ENCODE measurements around the gene C12orf76. TPM values are rescaled to one million over a fixed set of nuclear protein-coding genes. Genes with fewer than 3 reads are reported as not detected.

The C12orf76 gene
- total and polyA plus RNA-seq, 2 of the 13 experiments (the other 11 are each of a cell fraction or from before 2014, with no cell fraction given), result 15.8 to 38.4 TPM

DNA sequence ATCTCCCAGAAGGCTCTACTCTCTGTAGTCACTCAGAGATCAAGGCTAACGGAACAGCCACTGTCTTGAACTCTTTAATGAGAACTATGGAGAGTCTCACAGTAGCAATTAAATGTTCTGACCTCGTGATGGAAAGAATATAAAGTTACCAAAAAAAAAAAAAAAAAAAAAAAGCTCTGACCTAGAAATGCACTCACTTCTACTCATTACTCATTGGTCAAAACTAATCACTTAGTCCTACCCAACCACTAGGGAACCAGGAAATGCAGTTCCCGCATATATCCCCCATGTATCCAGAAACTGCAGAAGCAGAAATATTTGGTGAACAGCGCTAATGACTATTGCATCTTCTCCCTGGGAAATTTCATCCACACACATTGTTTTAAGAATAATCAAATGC lies 29.5 kb upstream of the C12orf76 start (continued):
- TF ChIP-seq, protein P1, sequence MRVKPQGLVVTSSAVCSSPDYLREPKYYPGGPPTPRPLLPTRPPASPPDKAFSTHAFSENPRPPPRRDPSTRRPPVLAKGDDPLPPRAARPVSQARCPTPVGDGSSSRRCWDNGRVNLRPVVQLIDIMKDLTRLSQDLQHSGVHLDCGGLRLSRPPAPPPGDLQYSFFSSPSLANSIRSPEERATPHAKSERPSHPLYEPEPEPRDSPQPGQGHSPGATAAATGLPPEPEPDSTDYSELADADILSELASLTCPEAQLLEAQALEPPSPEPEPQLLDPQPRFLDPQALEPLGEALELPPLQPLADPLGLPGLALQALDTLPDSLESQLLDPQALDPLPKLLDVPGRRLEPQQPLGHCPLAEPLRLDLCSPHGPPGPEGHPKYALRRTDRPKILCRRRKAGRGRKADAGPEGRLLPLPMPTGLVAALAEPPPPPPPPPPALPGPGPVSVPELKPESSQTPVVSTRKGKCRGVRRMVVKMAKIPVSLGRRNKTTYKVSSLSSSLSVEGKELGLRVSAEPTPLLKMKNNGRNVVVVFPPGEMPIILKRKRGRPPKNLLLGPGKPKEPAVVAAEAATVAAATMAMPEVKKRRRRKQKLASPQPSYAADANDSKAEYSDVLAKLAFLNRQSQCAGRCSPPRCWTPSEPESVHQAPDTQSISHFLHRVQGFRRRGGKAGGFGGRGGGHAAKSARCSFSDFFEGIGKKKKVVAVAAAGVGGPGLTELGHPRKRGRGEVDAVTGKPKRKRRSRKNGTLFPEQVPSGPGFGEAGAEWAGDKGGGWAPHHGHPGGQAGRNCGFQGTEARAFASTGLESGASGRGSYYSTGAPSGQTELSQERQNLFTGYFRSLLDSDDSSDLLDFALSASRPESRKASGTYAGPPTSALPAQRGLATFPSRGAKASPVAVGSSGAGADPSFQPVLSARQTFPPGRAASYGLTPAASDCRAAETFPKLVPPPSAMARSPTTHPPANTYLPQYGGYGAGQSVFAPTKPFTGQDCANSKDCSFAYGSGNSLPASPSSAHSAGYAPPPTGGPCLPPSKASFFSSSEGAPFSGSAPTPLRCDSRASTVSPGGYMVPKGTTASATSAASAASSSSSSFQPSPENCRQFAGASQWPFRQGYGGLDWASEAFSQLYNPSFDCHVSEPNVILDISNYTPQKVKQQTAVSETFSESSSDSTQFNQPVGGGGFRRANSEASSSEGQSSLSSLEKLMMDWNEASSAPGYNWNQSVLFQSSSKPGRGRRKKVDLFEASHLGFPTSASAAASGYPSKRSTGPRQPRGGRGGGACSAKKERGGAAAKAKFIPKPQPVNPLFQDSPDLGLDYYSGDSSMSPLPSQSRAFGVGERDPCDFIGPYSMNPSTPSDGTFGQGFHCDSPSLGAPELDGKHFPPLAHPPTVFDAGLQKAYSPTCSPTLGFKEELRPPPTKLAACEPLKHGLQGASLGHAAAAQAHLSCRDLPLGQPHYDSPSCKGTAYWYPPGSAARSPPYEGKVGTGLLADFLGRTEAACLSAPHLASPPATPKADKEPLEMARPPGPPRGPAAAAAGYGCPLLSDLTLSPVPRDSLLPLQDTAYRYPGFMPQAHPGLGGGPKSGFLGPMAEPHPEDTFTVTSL (CRISPR knock-in tag; IDR thresholded peaks at IDR 0.05; ENCODE audit: borderline replicate concordance), result no peak
- TF ChIP-seq ZNF577 (CRISPR knock-in tag; IDR thresholded peaks at IDR 0.05; ENCODE audit: borderline replicate concordance, low read depth), result no peak
- TF ChIP-seq ZNF12 (CRISPR knock-in tag; IDR thresholded peaks at IDR 0.05), result no peak
- no peak for TF ChIP-seq ZNF563 (CRISPR knock-in tag; IDR thresholded peaks at IDR 0.05)

DNA sequence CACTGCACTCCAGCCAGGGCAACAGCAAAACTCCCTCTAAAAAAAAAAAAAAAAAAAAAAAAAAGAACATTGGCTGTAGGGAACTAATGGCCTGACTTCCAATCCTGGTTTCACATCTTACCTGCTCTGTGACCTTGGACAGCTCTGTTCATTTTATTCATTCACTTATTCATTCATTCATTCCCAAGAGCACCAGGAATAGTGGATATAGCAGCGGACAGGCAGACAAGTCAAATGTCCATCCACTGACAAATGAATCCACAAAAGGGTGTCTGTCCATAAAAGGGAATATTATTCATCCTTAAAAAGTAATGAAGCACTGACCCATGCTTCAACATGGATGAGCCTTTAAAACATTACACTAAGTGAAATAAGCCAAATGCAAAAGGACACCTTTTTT lies 27.6 kb upstream of the C12orf76 start:
- no peak for DNase-seq (ENCODE audit: low spot score)
- H3K4me3 ChIP-seq (replicated peaks in 1 of 3; ENCODE audit: insufficient read depth in 1 of 3, low read depth in 2 of 3, low read length in 3 of 3), result no peak overlapping the region
- no peak for FAIRE-seq
- no peaks in the 10 kb centered on the region for H3K27me3 ChIP-seq (ENCODE audit: control insufficient read depth in 1 of 2, insufficient read depth in 2 of 2, low read length in 2 of 2)
- POLR2A ChIA-PET, result no interaction called here
- no peak overlapping the region for H3K9ac ChIP-seq (ENCODE audit: insufficient read depth, low read depth, low read length)
- H4K20me1 ChIP-seq (ENCODE audit: insufficient read depth, low read length), result no peaks in the 10 kb centered on the region
- intact Hi-C loops (cut with micrococcal nuclease; ENCODE audit: unreplicated experiment), result no loop called here
- H3K36me3 ChIP-seq (replicated peaks in 1 of 2; ENCODE audit: control insufficient read depth in 1 of 2, insufficient read depth in 2 of 2, low read length in 2 of 2), result no peaks in the 10 kb centered on the region
- no peaks in the 10 kb centered on the region for H3K9me3 ChIP-seq (ENCODE audit: low read length)
- H3K79me2 ChIP-seq (ENCODE audit: insufficient read depth, low read length), result no peaks in the 10 kb centered on the region
- H2AFZ ChIP-seq (ENCODE audit: low read length), result no peak overlapping the region
- no peak for ATAC-seq
- CTCF ChIA-PET (ENCODE audit: low intra/inter-chr PET ratio, low total read pairs), result no interaction called here
- no TSS peak for BruUV-seq (replicated peaks)
- 100% methylated on average over 1 of the region's 1 CpG for WGBS (ENCODE audit: low lambda C conversion rate)
- peaks cover 56% of the 10 kb centered on the region for H3K4me1 ChIP-seq (ENCODE audit: insufficient read depth, low read length)
- in situ Hi-C loops (cut with HindIII; ENCODE audit: extremely low pct_ligation_motif_present, low pct_unique_long_range_greater_than_20kb), result no loop called here
- no peak overlapping the region for H3K4me2 ChIP-seq (ENCODE audit: low read depth, low read length)
- TF ChIP-seq RNF2 (conservative IDR thresholded peaks at IDR 0.05; ENCODE audit: low read depth), result no peak
- TF ChIP-seq PTBP1 (IDR thresholded peaks at IDR 0.05; ENCODE audit: low read depth, low read length, poor library complexity, severe bottlenecking), result no peak
- TF ChIP-seq CAMTA2 (CRISPR knock-in tag; IDR thresholded peaks at IDR 0.05; ENCODE audit: borderline replicate concordance), result no peak
- H3K27ac ChIP-seq (ENCODE audit: extremely low read length, insufficient read depth, low read length), result no peak overlapping the region

Data from HepG2 (cell line).